ENCODE data around the gene BCL6. TPM values are rescaled to one million over a fixed set of nuclear protein-coding genes. Genes with fewer than 3 reads are reported as not detected.

The BCL6 gene
- total RNA-seq, 5 donors from 2014 or later (not counting 1 experiment from before 2014, with no cell fraction given), result 16.8 to 31.1 (median 27.7) TPM

- 0% methylated on average over 28 of the region's 35 CpGs for WGBS (ENCODE audit: insufficient coverage)
- Mint-ChIP-seq H3K4me1 (peaks cover 57 to 82% (median 62%) of the 10 kb centered on the region in 3 donors), H3K4me3 (peak overlapping the region; percentile 95 to 98 (median 98)), H3K9me3 (no peaks in the 10 kb centered on the region), H3K36me3 (no peaks in the 10 kb centered on the region), H3K27me3 (peaks cover 0 to 3% of the 10 kb centered on the region in 2 donors), H3K27ac (peak overlapping the region; percentile 100)
- DNase-seq (peak in 34 of 35 experiments; percentile 45 to 86 (median 70)), ATAC-seq (replicated peaks in 1 of 4) (peak in 3 of 4 experiments; percentile 10 to 15 (median 10))
- H3K36me3 ChIP-seq (ENCODE audit: control insufficient read depth in 2 of 2, extremely low read depth in 1 of 2, insufficient read depth in 1 of 2, low read length in 1 of 2), result no peaks in the 10 kb centered on the region
- ChIA-PET CTCF (interaction anchor here (0.5 to 7.7 kb wide), 52 partner anchors 8 to 1583 kb away, joined by 3 to 377 read pairs (median 4); partner anchors contain the start of gene LPP (in 1 of the 2)), POLR2A (interaction anchor here (0.6 to 1.6 kb wide), 4 partner anchors 466 to 1498 kb away, joined by 3 read pairs; no protein-coding TSS in a partner anchor)
- H3K4me1 ChIP-seq (ENCODE audit: control insufficient read depth in 1 of 2, extremely low read depth in 1 of 2, insufficient read depth in 2 of 2, low read length in 2 of 2), result peaks cover 23 to 61% of the 10 kb centered on the region in 2 experiments
- peak overlapping the region; percentile 93 to 97 for H3K4me3 ChIP-seq (ENCODE audit: control insufficient read depth in 1 of 2, extremely low read depth in 1 of 2, low read length in 1 of 2)
- H3K9me3 ChIP-seq, result no peaks in the 10 kb centered on the region
- H3K27ac ChIP-seq (ENCODE audit: low read length), result peak overlapping the region; percentile 98
- no peaks in the 10 kb centered on the region for H3K27me3 ChIP-seq (replicated peaks in 1 of 2; ENCODE audit: control insufficient read depth in 2 of 2, extremely low read depth in 1 of 2, insufficient read depth in 2 of 2, low read length in 1 of 2)
Measured at GRCh38 chr3:187741403-187742350, 3.6 kb downstream of the BCL6 start.

DNA sequence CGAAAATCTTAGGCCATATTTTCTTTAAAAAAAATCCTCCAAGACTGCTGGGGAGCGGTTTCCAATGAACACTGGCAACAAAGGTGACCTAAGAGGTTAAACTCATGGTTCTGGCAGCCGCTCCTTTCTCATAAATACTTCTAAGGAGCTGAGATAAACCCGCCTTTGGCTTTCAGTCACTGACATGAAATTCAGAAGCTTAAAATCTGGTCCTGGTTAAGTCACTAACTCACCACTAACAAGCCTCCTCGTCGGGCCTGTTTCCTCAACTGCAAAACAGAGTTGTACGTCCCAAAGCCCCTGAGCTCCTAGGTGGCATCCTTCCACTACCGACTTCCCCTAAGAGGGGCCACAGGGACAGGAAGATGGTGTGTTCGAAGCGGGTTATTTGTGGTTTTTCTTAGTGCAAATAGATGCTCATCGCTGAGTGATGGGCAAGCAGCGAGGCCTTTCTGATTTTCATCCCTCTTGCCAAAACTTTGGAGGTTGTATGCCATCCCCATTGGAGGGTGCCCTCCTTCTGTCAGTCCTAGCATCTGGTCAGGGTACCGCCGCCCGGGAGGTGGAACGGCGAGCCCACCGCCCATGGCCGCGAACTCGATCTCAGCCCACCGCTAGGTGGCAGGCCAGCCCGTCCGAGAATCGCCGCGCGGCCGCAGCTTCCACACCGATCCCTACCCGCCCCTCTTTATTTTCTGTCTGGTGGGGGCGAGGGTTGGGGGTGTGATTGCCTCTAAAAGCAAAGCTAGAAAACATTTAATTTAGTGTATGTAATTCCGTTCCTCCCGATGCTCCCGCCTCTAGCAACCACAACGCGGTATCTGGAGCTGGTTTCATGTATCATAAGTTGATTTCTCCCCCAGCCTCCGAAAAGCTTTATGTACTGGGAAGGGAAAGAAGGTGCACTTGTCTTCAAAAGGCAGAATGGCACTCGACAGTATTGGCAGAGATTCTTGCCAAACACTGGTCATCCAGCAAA lies 4.6 kb downstream of the BCL6 start:
- Mint-ChIP-seq H3K4me3 (peak overlapping the region; percentile 95 to 98 (median 98)), H3K27me3 (peaks cover 0 to 3% of the 10 kb centered on the region in 2 donors), H3K4me1 (peaks cover 55 to 73% (median 62%) of the 10 kb centered on the region in 3 donors), H3K36me3 (no peaks in the 10 kb centered on the region), H3K9me3 (no peaks in the 10 kb centered on the region), H3K27ac (peak overlapping the region; percentile 100)
- Histone ChIP-seq H3K36me3 (ENCODE audit: control insufficient read depth in 2 of 2, extremely low read depth in 1 of 2, insufficient read depth in 1 of 2, low read length in 1 of 2) (no peaks in the 10 kb centered on the region), H3K4me3 (ENCODE audit: control insufficient read depth in 1 of 2, extremely low read depth in 1 of 2, low read length in 1 of 2) (peak overlapping the region; percentile 93 to 97), H3K27me3 (replicated peaks in 1 of 2; ENCODE audit: control insufficient read depth in 2 of 2, extremely low read depth in 1 of 2, insufficient read depth in 2 of 2, low read length in 1 of 2) (no peaks in the 10 kb centered on the region), H3K9me3 (no peaks in the 10 kb centered on the region), H3K27ac (ENCODE audit: low read length) (peak overlapping the region; percentile 98), H3K4me1 (ENCODE audit: control insufficient read depth in 1 of 2, extremely low read depth in 1 of 2, insufficient read depth in 2 of 2, low read length in 2 of 2) (peaks cover 17 to 64% of the 10 kb centered on the region in 2 experiments)
- ATAC-seq (replicated peaks in 1 of 4) (peak; percentile 6 to 13 (median 9)), DNase-seq (peak in 33 of 35 experiments; percentile 33 to 80 (median 54))
- 4% methylated on average over 13 of the region's 39 CpGs for WGBS (ENCODE audit: insufficient coverage)
- POLR2A ChIA-PET, result interaction anchor here (0.5 to 1.6 kb wide), 8 partner anchors 467 to 1499 kb away, joined by 3 read pairs; no protein-coding TSS in a partner anchor
- CTCF ChIA-PET, result interaction anchor here (0.5 to 7.7 kb wide), 95 partner anchors 9 to 1615 kb away, joined by 3 to 377 read pairs (median 4); partner anchors contain the start of genes LPP (in 1 of the 2) and RTP4 (in 1 of the 2)

DNA sequence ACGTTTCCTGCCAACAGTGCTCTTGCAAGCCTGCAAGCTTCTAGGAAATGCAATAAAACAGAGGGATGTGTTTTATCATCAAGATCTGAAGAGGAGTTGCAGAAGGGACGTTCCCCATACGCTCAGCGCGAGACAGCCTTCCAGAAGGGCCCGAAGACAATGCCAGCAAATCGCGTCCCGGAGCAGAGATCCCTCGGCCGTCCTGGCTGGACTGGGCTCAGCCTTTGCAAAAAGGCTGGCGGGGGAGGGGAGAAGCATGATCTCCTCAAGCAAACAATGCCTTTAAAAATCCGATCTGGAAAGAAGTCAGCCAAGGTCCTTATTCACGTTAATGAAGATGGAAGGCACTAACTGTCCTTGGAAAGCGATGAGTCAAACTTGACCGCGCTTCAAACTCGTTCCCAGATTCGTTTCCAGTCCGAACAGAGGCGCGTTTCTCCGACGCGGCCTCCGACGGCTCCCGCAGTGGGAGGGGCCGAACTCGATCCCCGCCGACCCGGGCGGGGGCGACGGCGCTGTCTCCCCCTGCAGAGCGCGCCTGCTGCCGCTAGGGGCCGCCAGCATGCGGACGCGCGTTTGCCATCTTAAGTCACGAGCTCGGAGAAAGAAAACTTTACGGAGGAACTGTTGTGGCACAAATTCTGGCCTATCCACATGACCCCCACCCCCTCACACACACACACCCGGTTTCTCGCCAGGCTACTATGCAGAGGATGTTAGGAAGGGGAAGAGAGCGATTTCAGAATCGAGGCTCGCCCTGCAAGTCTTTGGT lies 5.5 kb downstream of the BCL6 start:
- Mint-ChIP-seq H3K4me1 (peaks cover 53 to 63% (median 62%) of the 10 kb centered on the region in 3 donors), H3K36me3 (no peaks in the 10 kb centered on the region), H3K27ac (peak overlapping the region; percentile 100), H3K4me3 (peak overlapping the region; percentile 95 to 98 (median 98)), H3K27me3 (no peaks in the 10 kb centered on the region), H3K9me3 (no peaks in the 10 kb centered on the region)
- ChIA-PET POLR2A (interaction anchor here in 1 of 2 donors (0.5 to 1.6 kb wide), 8 partner anchors 34 to 1409 kb away, joined by 3 to 4 read pairs (median 3); no protein-coding TSS in a partner anchor), CTCF (interaction anchor here (0.6 to 7.7 kb wide), 81 partner anchors 9 to 1616 kb away, joined by 3 to 377 read pairs (median 4); partner anchors contain the start of genes LPP (in 1 of the 2) and RTP4 (in 1 of the 2))
- under 1% methylated on average over 37 of the region's 53 CpGs for WGBS (ENCODE audit: insufficient coverage)
- ATAC-seq (replicated peaks in 1 of 4) (peak; percentile 47 to 55 (median 53)), DNase-seq (peak in 34 of 35 experiments; percentile 58 to 89 (median 72))
- Histone ChIP-seq H3K9me3 (no peaks in the 10 kb centered on the region), H3K4me1 (ENCODE audit: control insufficient read depth in 1 of 2, extremely low read depth in 1 of 2, insufficient read depth in 2 of 2, low read length in 2 of 2) (peaks cover 17 to 60% of the 10 kb centered on the region in 2 experiments), H3K27me3 (replicated peaks in 1 of 2; ENCODE audit: control insufficient read depth in 2 of 2, extremely low read depth in 1 of 2, insufficient read depth in 2 of 2, low read length in 1 of 2) (no peaks in the 10 kb centered on the region), H3K36me3 (ENCODE audit: control insufficient read depth in 2 of 2, extremely low read depth in 1 of 2, insufficient read depth in 1 of 2, low read length in 1 of 2) (no peaks in the 10 kb centered on the region), H3K27ac (ENCODE audit: low read length) (peak overlapping the region; percentile 98), H3K4me3 (ENCODE audit: control insufficient read depth in 1 of 2, extremely low read depth in 1 of 2, low read length in 1 of 2) (peak overlapping the region; percentile 93 to 97)

GRCh38 chr3:187739094-187739560 lies 6.1 kb downstream of the BCL6 start:
- peak overlapping the region; percentile 98 for H3K27ac ChIP-seq (ENCODE audit: low read length)
- no peaks in the 10 kb centered on the region for H3K27me3 ChIP-seq (replicated peaks in 1 of 2; ENCODE audit: control insufficient read depth in 2 of 2, extremely low read depth in 1 of 2, insufficient read depth in 2 of 2, low read length in 1 of 2)
- no peaks in the 10 kb centered on the region for H3K36me3 ChIP-seq (ENCODE audit: control insufficient read depth in 2 of 2, extremely low read depth in 1 of 2, insufficient read depth in 1 of 2, low read length in 1 of 2)
- Mint-ChIP-seq H3K36me3 (no peaks in the 10 kb centered on the region), H3K27ac (peak overlapping the region; percentile 90 to 100), H3K4me3 (peak overlapping the region; percentile 95 to 98 (median 98)), H3K4me1 (peaks cover 53 to 62% (median 57%) of the 10 kb centered on the region in 3 donors), H3K9me3 (no peaks in the 10 kb centered on the region), H3K27me3 (no peaks in the 10 kb centered on the region)
- ChIA-PET CTCF (interaction anchor here (0.6 to 7.7 kb wide), 51 partner anchors 8 to 1497 kb away, joined by 3 to 377 read pairs (median 4); partner anchors contain the start of gene RTP4 (in 1 of the 2)), POLR2A (interaction anchor here in 1 of 2 donors (0.6 to 0.7 kb wide), 6 partner anchors 372 to 1591 kb away, joined by 3 to 5 read pairs (median 4); no protein-coding TSS in a partner anchor)
- H3K4me3 ChIP-seq (ENCODE audit: control insufficient read depth in 1 of 2, extremely low read depth in 1 of 2, low read length in 1 of 2), result peak overlapping the region; percentile 93 to 97
- WGBS (ENCODE audit: insufficient coverage), result 0% methylated on average over 21 of the region's 22 CpGs
- H3K4me1 ChIP-seq (ENCODE audit: control insufficient read depth in 1 of 2, extremely low read depth in 1 of 2, insufficient read depth in 2 of 2, low read length in 2 of 2), result peaks cover 17 to 60% of the 10 kb centered on the region in 2 experiments
- ATAC-seq (replicated peaks in 1 of 4), result peak; percentile 0 to 4 (median 3)
- DNase-seq, result peak in 10 of 35 experiments; percentile 10 to 46 (median 22)
- no peaks in the 10 kb centered on the region for H3K9me3 ChIP-seq
